ENCODE results near the gene TMOD1. TPM values are rescaled to one million over a fixed set of nuclear protein-coding genes. Genes with fewer than 3 reads are reported as not detected.

The TMOD1 gene
- total and polyA plus RNA-seq, 2 of the 8 experiments (the other 6 are each of a cell fraction or from before 2014, with no cell fraction given): 0.17 to 0.88 TPM

GRCh38 chr9:97548379-97548778, 46.9 kb downstream of the TMOD1 start:
- Histone ChIP-seq H2AK5ac (ENCODE audit: low read depth, low read length) (no peak overlapping the region), H2BK5ac (ENCODE audit: low read depth, low read length) (no peak overlapping the region), H2AFZ (ENCODE audit: low read length) (no peak overlapping the region), H4K91ac (replicated peaks; ENCODE audit: insufficient read length, low read length) (no peak overlapping the region), H3K4me3 (ENCODE audit: extremely low read depth in 1 of 4, insufficient read depth in 2 of 4, low read depth in 3 of 4, low read length in 4 of 4) (no peak overlapping the region), H2BK20ac (ENCODE audit: low read length) (no peak overlapping the region), H3K27ac (ENCODE audit: low read depth, low read length) (no peak overlapping the region), H4K5ac (ENCODE audit: insufficient read length, low read depth, low read length) (no peak overlapping the region), H3K23ac (ENCODE audit: insufficient read length) (no peak overlapping the region), H3K27me3 (replicated peaks in 1 of 4; ENCODE audit: control insufficient read depth in 3 of 4, extremely low read depth in 1 of 4, insufficient read depth in 3 of 4, low read length in 3 of 4) (no peaks in the 10 kb centered on the region), H2BK120ac (replicated peaks; ENCODE audit: low read depth, low read length) (no peak overlapping the region), H4K20me1 (replicated peaks in 1 of 2; ENCODE audit: control insufficient read depth in 1 of 2, insufficient read depth in 2 of 2, low read length in 2 of 2) (no peaks in the 10 kb centered on the region), H3K9ac (replicated peaks in 1 of 4; ENCODE audit: extremely low read depth in 1 of 4, low read depth in 3 of 4, low read length in 3 of 4) (no peak overlapping the region), H4K8ac (ENCODE audit: extremely low read depth, insufficient read depth, low read length) (no peak overlapping the region), H3K4me1 (replicated peaks in 1 of 4; ENCODE audit: control insufficient read depth in 3 of 4, insufficient read depth in 4 of 4, low read length in 3 of 4) (peaks cover 0 to 5% (median 2%) of the 10 kb centered on the region in 4 experiments; a peak in 2 of 7 replicates), H3K79me1 (ENCODE audit: low read depth, low read length) (no peaks in the 10 kb centered on the region), H2BK12ac (ENCODE audit: low read depth, low read length) (no peak overlapping the region), H3K9me3 (ENCODE audit: insufficient read depth in 2 of 2, low read depth in 1 of 2, low read length in 1 of 2) (no peaks in the 10 kb centered on the region), H3K23me2 (ENCODE audit: low read depth, low read length) (no peaks in the 10 kb centered on the region), H3K4ac (replicated peaks; ENCODE audit: insufficient read length, low read depth, low read length) (no peak overlapping the region), H3K4me2 (ENCODE audit: insufficient read depth in 1 of 2, low read depth in 2 of 2, low read length in 2 of 2) (no peak overlapping the region), H3K36me3 (ENCODE audit: control insufficient read depth in 2 of 4, insufficient read depth in 4 of 4, low read length in 3 of 4) (no peaks in the 10 kb centered on the region), H3K79me2 (ENCODE audit: control insufficient read depth in 1 of 2, insufficient read depth in 2 of 2, low read length in 2 of 2) (no peaks in the 10 kb centered on the region), H3K18ac (ENCODE audit: extremely low read depth, low read length) (no peak overlapping the region), H3K14ac (ENCODE audit: insufficient read length) (no peak overlapping the region), H3K56ac (replicated peaks; ENCODE audit: insufficient read length, low read depth, low read length) (no peak overlapping the region), H2BK15ac (ENCODE audit: low read length) (no peak overlapping the region)
- 83% methylated on average over 5 of the region's 5 CpGs; no CpG with 5 or more reads in 1 of the 2 experiments for WGBS, 2 experiments (ENCODE audit: extremely low coverage in 1 of 2, insufficient coverage in 1 of 2, insufficient read length in 1 of 2, insufficient replicate concordance in 2 of 2, low coverage in 1 of 2, low lambda C conversion rate in 2 of 2, missing lambda C conversion rate in 1 of 2)
- CTCF ChIA-PET (ENCODE audit: partially characterized antibody): interaction anchor here (0.8 to 1.6 kb wide), 5 partner anchors 42 to 80 kb away, joined by 3 to 8 read pairs (median 6); no protein-coding TSS in a partner anchor
- FAIRE-seq (no peak), DNase-seq (ENCODE audit: low read depth in 1 of 2, low spot score in 2 of 2) (no peak)
- POLR2A ChIA-PET (ENCODE audit: partially characterized antibody): no interaction called here
- TF ChIP-seq SP4 (IDR thresholded peaks at IDR 0.05; ENCODE audit: low read length) (no peak), MAX (IDR thresholded peaks at IDR 0.05) (no peak), TCF12 (IDR thresholded peaks at IDR 0.05; ENCODE audit: low read depth, low read length) (no peak), CBX5 (IDR thresholded peaks at IDR 0.05; ENCODE audit: low read depth, low read length) (no peak), BACH1 (IDR thresholded peaks at IDR 0.05; ENCODE audit: low read length) (no peak), HDAC2 (IDR thresholded peaks at IDR 0.05; ENCODE audit: borderline replicate concordance in 1 of 2, low read depth in 2 of 2, low read length in 2 of 2) (no peak), JUN (IDR thresholded peaks at IDR 0.05; ENCODE audit: low read depth, low read length) (no peak), RAD21 (IDR thresholded peaks at IDR 0.05 in 1 of 2, conservative IDR thresholded peaks at IDR 0.05 in 1 of 2; ENCODE audit: low read depth in 2 of 2, low read length in 2 of 2) (no peak), POLR2A (IDR thresholded peaks at IDR 0.05; ENCODE audit: control extremely low read depth in 1 of 2, low read depth in 2 of 2, low read length in 2 of 2) (no peak), BRCA1 (IDR thresholded peaks at IDR 0.05; ENCODE audit: low read depth, low read length) (no peak), ASH2L (IDR thresholded peaks at IDR 0.05; ENCODE audit: low read length) (no peak)

Data from H1 (cell line).